Cardiac muscle cell (in vitro differentiated cells and primary cell): ENCODE results near the gene TST. TPM values are rescaled to one million over a fixed set of nuclear protein-coding genes. Genes with fewer than 3 reads are reported as not detected.

Experiments used
- DNase-seq, 2 donors: peaks; one replicate each; pipeline versions ENCODE4 v3.0.0 to v3.0.0-alpha.2; 2010 to 2017; ENCODE audit warnings: low read depth in 1 of 2, low spot score in 1 of 2
- H3K27ac ChIP-seq: fragments of 200-600 bp; sonication (generic); 2 replicates; pipeline ENCODE4 v1.5.1; 2016
- H3K27me3 ChIP-seq: fragments of 200-600 bp; sonication (generic); 2 replicates; pipeline ENCODE4 v1.6.0; 2016; ENCODE audit warnings: control low read depth
- H3K36me3 ChIP-seq: fragments of 200-600 bp; sonication (generic); 2 replicates; pipeline ENCODE4 v1.5.1; 2016; ENCODE audit warnings: control low read depth
- H3K4me1 ChIP-seq: fragments of 200-600 bp; sonication (generic); 2 replicates; pipeline ENCODE4 v1.8.1; 2017; ENCODE audit warnings: low read depth, mild to moderate bottlenecking, mixed run types
- H3K4me3 ChIP-seq: fragments of 200-600 bp; sonication (generic); 2 replicates; pipeline ENCODE4 v1.5.1; 2016; ENCODE audit warnings: mild to moderate bottlenecking
- H3K9me3 ChIP-seq: fragments of 200-600 bp; sonication (generic); 2 replicates; pipeline ENCODE4 v1.5.1; 2017; ENCODE audit warnings: low read depth, mild to moderate bottlenecking, control low read depth
- CTCF ChIP-seq: IDR thresholded peaks from 2 replicates; pipeline ENCODE4 v1.5.1; 2012; ENCODE audit warnings: low read depth, mild to moderate bottlenecking, low read length
- polyA plus RNA-seq: library from polyadenylated mRNA; unstranded; fragments of >200 nt; fragmentation: Nextera tagmentation; extraction: Ambion mirVana; gene quantifications from 2 replicates; pipeline ENCODE4 v1.2.1, GENCODE V29; 2016
- total RNA-seq: library from RNA; depleted of rRNA; stranded (reverse); fragments of >200 nt; gene quantifications from 2 replicates; pipeline ENCODE4 v1.2.3, GENCODE V29; 2016

Gene TST
- total and polyA plus RNA-seq, 2 experiments from 2014 or later = 36.2 to 63.8 TPM

GRCh38 chr22:37021041-37021440, 1.8 kb upstream of the TST start:
- Histone ChIP-seq H3K4me1 (no peaks in the 10 kb centered on the region), H3K36me3 (peaks cover 3% of the 10 kb centered on the region), H3K27ac (no peak overlapping the region), H3K27me3 (no peaks in the 10 kb centered on the region), H3K9me3 (no peaks in the 10 kb centered on the region), H3K4me3 (no peak overlapping the region)
- TF ChIP-seq CTCF = no peak
- no peak for DNase-seq

- no peaks in the 10 kb centered on the region for H3K27me3 ChIP-seq
- H3K27ac ChIP-seq = peak overlapping the region; percentile 95
- TF ChIP-seq CTCF = no peak
- H3K36me3 ChIP-seq = peaks cover 3% of the 10 kb centered on the region
- peak; percentile 42 to 57 for DNase-seq
- no peaks in the 10 kb centered on the region for H3K9me3 ChIP-seq
- H3K4me1 ChIP-seq = no peaks in the 10 kb centered on the region
- peak overlapping the region; percentile 53 for H3K4me3 ChIP-seq
Measured at GRCh38 chr22:37020192-37020479, 889 bp upstream of the TST start.

- DNase-seq = peak; percentile 61 to 65
Measured at GRCh38 chr22:37018815-37019308, 385 bp downstream of the TST start.

GRCh38 chr22:37018086-37018814, 997 bp downstream of the TST start:
- H3K4me3 ChIP-seq = peak overlapping the region; percentile 53
- DNase-seq = no peak
- TF ChIP-seq CTCF = no peak
- H3K9me3 ChIP-seq = no peaks in the 10 kb centered on the region
- no peaks in the 10 kb centered on the region for H3K36me3 ChIP-seq
- H3K4me1 ChIP-seq = no peaks in the 10 kb centered on the region
- peak overlapping the region; percentile 95 for H3K27ac ChIP-seq
- H3K27me3 ChIP-seq = no peaks in the 10 kb centered on the region

More at GRCh38 chr22:37018815-37019308, 385 bp downstream of the TST start:
- Histone ChIP-seq H3K36me3 (no peaks in the 10 kb centered on the region), H3K27me3 (no peaks in the 10 kb centered on the region), H3K27ac (peak overlapping the region; percentile 95), H3K4me1 (no peaks in the 10 kb centered on the region), H3K4me3 (peak overlapping the region; percentile 53), H3K9me3 (no peaks in the 10 kb centered on the region)
- TF ChIP-seq CTCF = no peak

GRCh38 chr22:37017356-37017755, 1.9 kb downstream of the TST start:
- H3K4me3 ChIP-seq = no peak overlapping the region
- no peak for TF ChIP-seq CTCF
- H3K4me1 ChIP-seq = no peaks in the 10 kb centered on the region
- H3K36me3 ChIP-seq = no peaks in the 10 kb centered on the region
- no peak overlapping the region for H3K27ac ChIP-seq
- no peaks in the 10 kb centered on the region for H3K27me3 ChIP-seq
- no peak for DNase-seq
- no peaks in the 10 kb centered on the region for H3K9me3 ChIP-seq
